Stimulated activated CD4-positive, alpha-beta T cell treated with anti-CD3 and anti-CD28 coated beads, Interleukin-4, amount 100 ng/mL, for 1 hour (primary cell): ENCODE measurements around the gene POU4F1.
A peak's percentile ranks its signal among the peaks of the same experiment; 100 is the strongest.
"Not testable (repeated sequence)": the region's sequence is repeated elsewhere in the genome, so short reads cannot be mapped to it uniquely, and the experiment has no call there.

Experiments used
- DNase-seq: peaks from one replicate; pipeline ENCODE4 v3.0.0-alpha.2; 2020

Gene POU4F1

DNA sequence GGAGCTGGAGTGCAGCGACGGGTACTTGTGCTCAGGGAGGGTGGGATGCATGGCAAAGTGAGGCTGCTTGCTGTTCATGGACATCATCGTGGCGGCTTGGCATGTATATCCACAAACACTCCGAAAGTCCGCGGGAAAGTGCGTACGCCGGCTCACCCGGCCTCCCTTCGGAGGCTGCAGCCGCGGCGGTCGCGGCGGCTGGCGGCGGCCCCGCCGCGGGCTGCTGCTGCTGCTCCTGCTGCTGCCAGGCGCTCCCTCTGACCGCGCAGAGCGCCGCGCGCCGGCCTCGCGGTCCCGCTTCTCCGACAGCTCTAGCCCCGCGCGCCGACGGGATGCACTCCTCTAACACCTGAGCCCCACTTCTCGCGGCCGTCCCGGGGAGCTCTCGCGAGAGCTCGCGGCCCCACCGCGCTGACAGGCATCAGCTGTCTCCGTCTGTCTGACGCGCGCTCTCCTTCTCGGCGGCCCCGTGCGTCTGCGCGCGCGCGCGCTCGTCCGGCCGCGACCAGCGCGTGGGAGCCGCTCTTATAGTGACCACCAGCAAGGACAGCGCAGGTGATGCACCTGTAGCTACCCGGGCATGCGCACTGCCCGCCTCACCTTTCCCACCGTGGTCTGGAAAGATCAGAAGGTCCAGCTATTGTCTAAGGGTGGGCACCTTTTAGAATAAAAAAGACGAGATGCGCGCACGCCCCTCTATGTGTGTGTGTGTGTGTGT lies at the start of gene POU4F1:
Gene POU4F1, minus strand, starts transcription at position 313 of the 718 bp plus-strand sequence. Its CDS starts 226 bp downstream, at position 87.
- DNase-seq, result peak; percentile 63

GRCh38 chr13:78652651-78653050 lies 49.3 kb upstream of the POU4F1 start:
- DNase-seq, result no peak

DNA sequence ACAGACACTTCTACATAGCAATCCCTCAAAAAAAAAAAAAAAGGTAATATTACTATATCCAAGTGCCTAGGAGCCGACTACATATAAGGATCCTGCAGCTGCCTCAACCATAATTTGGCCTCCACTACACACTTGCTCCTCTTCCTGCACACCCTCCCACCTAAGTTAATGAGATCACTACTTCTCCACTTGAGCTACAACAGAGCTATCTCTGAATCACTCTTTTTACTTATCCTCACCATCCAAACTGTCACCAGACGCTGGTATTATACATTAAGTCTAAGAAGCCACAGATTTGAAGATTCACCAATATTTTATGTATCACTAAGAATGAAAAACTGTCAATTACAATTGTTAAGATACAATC lies 47.3 kb upstream of the POU4F1 start:
- DNase-seq, result no peak

DNA sequence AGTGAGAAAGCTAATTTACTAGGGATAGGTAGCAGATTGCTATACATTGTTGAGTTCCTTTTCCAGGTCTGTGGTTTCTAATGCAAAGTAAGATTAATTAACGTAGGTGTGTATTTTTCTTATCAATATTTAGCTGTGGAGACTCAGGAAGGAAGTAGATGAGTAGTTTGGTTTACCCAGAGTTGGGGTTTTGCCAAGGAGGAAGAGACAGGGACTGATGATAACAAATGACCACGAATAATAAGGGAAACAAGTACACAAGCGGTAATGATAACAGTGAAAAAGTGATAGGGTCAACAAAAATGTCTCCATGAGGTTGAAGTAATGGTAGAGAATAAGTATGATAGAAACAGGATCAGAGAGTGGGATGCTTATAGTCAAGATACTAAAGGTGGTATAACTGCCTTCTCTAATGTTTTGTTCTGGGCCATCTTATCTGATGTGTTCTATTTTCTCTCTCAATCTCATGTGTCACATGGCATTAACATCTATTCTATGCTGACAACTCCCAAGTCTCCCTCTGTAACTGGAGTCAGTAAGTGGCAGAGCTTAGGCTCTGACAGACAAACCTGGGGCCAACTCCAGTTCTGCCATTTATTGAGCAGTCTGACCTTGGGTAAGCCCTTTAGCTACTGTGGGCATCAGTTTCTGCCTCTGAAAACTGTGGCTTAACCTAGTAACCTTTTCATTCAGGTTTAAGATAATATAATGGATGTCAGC lies 46.8 kb upstream of the POU4F1 start:
- DNase-seq, result no peak

DNA sequence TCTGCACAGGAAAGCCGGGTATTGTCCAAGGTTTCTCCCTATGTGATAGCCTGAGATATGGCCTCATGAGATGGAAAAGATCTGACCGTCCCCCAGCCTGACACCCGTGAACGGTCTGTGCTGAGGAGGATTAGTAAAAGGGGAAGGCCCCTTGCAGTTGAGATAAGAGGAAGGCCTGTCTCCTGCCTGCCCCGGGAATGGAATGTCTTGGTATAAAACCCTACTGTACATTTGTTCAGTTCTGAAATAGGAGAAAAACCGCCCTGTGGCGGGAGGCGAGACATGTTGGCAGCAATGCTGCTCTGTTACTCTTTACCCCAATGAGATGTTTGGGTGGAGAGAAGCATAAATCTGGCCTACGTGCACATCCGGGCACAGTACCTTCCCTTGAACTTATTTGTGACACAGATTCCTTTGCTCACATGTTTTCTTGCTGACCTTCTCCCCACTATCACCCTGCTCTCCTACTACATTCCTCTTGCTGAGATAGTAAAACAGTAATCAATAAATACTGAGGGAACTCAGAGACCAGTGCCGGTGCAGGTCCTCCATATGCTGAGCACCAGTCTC lies 43.8 kb upstream of the POU4F1 start:
- not testable (repeated sequence) for DNase-seq

DNA sequence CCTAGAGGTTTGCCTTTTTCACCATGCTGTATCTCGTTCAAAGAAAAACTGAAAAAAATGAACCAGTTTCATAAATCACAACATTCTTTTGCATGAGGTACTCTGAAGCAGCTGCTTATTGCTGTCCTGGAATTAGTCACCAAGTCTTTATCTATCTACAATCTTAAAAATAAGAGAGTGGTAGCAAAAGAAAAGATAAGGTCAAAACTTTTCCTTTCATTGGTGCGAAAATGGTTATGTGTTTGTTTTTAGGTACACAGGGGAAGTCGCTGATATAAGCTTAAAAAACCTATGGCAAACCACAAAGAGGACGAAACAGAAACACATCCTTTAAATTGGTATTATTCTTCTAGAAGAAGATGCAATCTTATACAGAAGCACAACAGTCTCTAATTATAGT lies 34.9 kb upstream of the POU4F1 start:
- DNase-seq, result no peak

DNA sequence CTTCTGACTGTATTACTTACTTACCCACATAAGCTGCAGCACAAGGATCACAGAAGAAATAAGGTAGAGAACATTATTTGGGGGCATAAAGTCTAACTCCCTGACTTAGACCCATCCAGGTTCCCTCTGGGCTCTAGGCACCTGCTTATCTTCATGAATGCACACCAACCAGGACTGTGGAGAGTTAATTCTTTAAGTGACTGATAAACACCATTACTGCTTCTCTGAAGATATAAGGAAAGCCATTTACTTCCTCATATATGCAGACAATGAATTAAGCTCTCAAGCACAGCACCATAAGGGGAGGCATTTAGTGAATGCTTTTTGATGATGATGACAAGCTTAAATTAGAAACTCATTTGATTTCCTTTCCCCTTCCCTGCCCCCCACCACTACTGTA lies 33.1 kb upstream of the POU4F1 start:
- DNase-seq, result no peak

DNA sequence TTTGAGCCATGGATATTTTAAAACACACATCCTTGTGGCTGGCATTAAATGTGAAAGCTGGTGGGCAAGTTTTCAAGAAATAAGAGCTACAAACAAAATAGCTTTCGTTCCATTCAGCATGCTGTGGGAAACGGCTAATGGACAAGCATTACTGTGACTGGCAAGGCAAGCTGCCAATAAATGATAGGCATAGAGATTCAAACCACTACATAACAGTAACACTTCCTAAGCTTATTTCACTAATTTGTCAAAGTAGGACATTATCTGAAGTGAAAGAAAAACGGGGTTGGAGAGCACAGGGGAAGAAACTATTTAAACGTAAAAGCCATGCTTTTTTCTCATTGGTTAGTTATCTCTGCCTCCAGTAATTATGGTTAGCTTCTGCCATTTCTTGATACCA lies 29.6 kb upstream of the POU4F1 start:
- DNase-seq, result no peak

DNA sequence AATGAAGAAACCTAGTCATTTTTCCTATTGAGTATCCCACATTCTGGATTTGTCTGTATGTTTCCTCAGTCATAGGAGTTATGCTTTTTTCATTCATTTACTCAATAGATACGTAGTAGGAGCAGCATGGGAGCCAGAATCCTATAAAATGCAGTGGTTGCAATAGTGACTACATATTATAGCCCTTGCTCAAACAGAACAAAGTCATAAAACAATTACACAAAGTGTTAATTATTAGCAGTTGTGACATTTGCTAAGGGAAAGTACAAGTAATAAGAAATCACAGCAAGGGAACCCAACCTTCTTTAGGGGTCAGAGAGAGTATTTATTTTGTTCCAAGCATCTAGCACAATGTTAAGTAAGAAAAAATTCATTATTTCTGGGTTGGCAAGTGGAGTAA lies 27.7 kb upstream of the POU4F1 start:
- no peak for DNase-seq

GRCh38 chr13:78630511-78630910 lies 27.2 kb upstream of the POU4F1 start:
- no peak for DNase-seq

- no peak for DNase-seq
Measured at GRCh38 chr13:78625384-78625783, 22.0 kb upstream of the POU4F1 start.

DNA sequence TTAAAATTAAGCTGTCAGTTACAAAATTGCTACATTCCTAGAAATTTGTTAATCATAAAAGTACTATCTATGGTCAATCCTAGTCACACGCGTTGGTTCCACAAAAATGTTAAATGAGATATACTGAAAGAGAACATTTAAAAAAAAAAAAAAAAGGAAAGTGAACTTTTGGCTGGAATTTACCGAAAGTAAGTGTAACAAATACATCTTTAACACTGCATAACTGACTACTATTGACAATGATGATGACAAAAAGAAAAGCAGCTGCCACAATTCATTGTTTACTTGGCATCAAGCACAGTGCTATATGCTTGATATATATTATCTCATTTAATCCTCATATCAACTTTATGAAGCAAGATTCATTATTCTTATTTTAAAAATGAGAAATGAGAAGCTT lies 19.8 kb upstream of the POU4F1 start:
- no peak for DNase-seq

DNA sequence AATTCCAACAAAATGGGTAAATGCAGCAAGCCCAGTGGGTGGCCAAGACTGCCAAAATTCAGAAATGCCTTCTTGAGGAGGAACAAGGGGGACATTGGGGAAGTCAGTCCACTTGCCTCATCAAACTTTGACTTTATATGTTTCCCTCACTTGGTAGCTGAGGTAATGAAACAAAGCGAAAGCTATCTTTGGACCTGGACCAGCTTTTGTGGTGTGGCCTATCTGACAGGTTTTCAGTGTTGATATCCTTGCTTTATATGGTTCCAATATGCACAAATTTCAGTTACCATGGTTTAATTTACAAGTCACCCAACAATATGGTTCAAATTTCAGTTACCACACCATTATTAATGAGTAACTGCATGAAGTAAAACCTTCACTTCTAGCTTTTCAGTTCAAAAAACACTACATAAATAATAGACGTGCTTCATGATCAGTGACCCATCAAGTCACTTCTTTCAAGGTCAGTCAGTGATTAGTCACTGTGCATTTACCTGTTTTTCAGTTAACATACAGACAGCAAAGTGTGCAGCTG lies 17.7 kb upstream of the POU4F1 start:
- no peak for DNase-seq

DNA sequence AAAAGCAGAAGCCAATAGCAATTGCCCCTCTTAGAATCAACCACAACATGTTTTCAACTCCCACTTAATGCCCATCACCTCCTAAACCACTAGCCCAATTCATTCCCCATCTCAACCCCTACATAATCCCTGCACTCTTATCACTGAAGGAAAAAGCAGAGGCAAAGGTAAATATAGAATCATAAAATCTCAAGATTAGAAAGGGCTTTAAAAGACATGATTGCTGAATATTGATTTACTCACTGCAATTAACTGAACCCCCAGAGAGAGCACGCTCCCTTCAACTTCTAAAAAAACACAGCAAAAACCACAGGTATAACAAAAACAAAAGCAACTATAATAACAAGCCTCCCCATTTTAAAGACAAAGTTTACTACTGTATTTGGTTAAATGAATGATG lies 15.1 kb upstream of the POU4F1 start:
- DNase-seq, result no peak

GRCh38 chr13:78611040-78611439 lies 7.7 kb upstream of the POU4F1 start:
- DNase-seq, result no peak

DNA sequence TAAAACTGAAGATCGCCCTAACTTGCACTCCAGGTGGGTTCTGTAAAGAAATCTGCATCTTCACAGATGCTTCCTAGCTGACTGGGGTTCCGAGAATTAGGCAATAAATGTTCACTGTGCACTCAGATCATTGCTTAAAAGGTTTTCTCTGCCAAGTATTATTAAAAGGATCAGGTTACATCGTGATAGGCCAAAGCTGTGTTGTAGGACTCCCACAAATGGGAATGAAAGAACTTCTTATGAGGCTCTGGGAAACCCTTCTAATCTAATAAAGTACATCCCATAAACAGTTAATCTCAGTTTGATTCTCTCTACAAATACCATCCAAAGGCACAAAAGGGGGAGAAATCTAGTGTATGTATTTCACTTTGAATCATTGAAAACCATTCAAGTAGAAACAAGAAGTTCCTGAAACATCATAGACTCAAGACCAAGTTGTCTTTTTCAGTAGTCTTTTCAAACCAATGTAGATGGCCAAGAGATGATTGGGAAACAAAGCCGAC lies 7.1 kb upstream of the POU4F1 start:
- DNase-seq, result no peak

DNA sequence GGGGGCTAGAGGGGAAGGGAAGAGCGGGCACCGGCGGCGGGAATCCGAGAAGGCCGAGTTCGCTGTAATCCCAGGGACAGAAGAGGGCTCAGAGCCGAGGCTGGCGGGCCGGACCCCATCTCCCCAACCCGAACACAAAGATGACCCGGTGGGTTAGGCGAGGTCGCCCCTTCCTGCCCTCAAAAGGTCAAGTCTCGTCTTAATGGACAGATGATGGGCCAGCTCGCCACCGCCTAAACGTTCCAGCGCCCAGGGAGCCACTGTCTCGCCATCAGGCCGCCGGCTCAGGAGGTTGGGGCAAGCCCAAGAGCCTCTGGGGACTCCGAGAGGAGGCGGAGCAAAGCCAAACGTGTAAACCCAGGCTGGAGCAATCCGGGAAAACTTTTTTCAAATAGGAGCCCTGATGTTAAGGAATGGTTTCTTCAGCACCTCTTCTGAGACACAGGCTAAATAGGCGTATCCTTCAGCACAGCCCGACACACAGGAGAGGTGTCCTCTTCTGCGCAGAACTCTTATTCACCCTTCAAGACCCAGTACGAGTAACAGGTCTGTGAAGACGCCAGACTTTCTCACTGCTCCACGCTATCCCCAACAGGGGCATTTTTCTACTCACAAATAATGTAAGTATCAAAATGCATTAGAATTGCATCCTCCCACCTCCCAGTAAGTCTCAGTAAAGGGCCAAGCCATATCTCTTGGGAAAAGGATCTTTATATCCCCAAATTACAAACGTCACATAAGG lies 6.3 kb upstream of the POU4F1 start:
- DNase-seq, result no peak

- no peak for DNase-seq
Measured at GRCh38 chr13:78608688-78609463, 5.5 kb upstream of the POU4F1 start.

DNA sequence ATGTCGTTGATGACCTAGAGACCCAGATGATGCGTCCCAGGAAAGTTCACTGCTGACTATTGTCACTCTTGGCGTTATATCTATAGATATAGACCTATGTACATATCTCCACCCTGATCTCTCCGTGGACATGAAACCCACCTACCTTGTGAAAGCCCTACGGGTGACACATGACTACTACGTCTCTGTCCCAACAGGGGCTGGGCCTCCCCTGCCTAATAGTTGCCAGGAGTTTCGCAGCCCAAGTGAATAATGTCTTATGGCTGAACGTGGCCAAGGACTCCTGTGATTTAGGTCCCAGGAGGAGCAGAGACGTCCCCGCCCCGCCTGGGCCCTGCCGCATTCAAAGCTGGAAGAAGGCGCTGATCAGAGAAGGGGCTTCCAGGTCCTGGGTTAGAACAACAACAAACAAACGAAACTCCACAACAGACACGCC lies 4.9 kb upstream of the POU4F1 start:
- DNase-seq, result no peak

DNA sequence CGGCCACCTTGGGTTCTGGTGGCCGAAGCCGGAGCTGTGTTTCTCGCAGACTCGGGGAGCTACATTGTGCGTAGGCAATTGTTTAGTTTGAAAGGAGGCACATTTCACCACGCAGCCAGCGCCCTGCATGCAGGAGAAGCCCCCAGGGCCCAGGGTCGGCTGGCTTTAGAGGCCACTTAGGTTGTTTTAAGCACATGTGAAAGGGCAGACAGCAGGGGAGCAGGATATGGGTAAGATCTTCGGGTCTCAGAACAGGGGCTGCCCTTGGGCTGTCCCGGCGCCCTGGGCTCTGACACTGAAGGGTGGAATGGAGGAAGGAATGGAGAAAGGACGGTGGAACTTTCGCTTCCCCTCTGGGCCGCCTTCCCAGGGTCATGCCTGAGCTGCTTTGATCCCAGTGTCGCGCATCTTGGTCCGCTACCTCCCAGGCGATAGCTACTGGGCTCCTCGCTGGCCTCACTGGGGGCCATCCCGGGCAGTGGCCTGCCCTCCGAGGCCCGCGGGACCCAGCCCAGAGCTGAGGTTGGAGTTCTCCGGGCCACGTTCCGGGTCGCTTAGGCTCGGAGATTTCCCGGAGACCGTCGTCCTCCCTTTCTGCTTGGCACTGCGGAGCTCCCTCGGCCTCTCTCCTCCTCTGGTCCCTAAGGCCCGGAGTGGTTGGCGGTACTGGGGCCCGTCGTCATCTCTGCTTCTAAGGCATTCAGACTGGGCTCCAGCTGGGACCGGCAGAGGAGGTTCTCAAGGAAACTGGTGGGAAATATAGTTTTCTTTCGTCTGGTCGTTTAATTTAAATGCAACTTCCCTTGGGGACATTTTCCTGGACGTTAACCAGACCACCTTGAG lies 4.3 kb upstream of the POU4F1 start:
- DNase-seq, result no peak
